ENCODE results near the gene CASP6.

Gene CASP6

GRCh38 chr4:109673303-109673702 lies 29.9 kb downstream of the CASP6 start:
- no peak for DNase-seq (ENCODE audit: extremely low read depth in 1 of 2, low read depth in 1 of 2)

- no peak for DNase-seq (ENCODE audit: extremely low read depth in 1 of 2, low read depth in 1 of 2)
Measured at GRCh38 chr4:109672169-109672930, 30.9 kb downstream of the CASP6 start.

GRCh38 chr4:109671350-109671749 lies 31.9 kb downstream of the CASP6 start:
- no peak for DNase-seq (ENCODE audit: extremely low read depth in 1 of 2, low read depth in 1 of 2)

- no peak for DNase-seq (ENCODE audit: extremely low read depth in 1 of 2, low read depth in 1 of 2)
Measured at GRCh38 chr4:109665783-109666485, 37.3 kb downstream of the CASP6 start.

GRCh38 chr4:109662771-109663170 lies 40.5 kb downstream of the CASP6 start:
- DNase-seq (ENCODE audit: extremely low read depth in 1 of 2, low read depth in 1 of 2): no peak

- no peak for DNase-seq (ENCODE audit: extremely low read depth in 1 of 2, low read depth in 1 of 2)
Measured at GRCh38 chr4:109662116-109662515, 41.1 kb downstream of the CASP6 start.

GRCh38 chr4:109658871-109659410 lies 44.3 kb downstream of the CASP6 start:
- no peak for DNase-seq (ENCODE audit: extremely low read depth in 1 of 2, low read depth in 1 of 2)

- no peak for DNase-seq (ENCODE audit: extremely low read depth in 1 of 2, low read depth in 1 of 2)
Measured at GRCh38 chr4:109657854-109658418, 45.3 kb downstream of the CASP6 start.

GRCh38 chr4:109655396-109655795 lies 47.8 kb downstream of the CASP6 start:
- no peak for DNase-seq (ENCODE audit: extremely low read depth in 1 of 2, low read depth in 1 of 2)

GRCh38 chr4:109649872-109650271 lies 53.4 kb downstream of the CASP6 start:
- DNase-seq (ENCODE audit: extremely low read depth in 1 of 2, low read depth in 1 of 2): no peak

- no peak for DNase-seq (ENCODE audit: extremely low read depth in 1 of 2, low read depth in 1 of 2)
Measured at GRCh38 chr4:109648997-109649575, 54.2 kb downstream of the CASP6 start.

GRCh38 chr4:109648266-109648996 lies 54.8 kb downstream of the CASP6 start:
- DNase-seq (ENCODE audit: extremely low read depth in 1 of 2, low read depth in 1 of 2): no peak

GRCh38 chr4:109645874-109646710 lies 57.2 kb downstream of the CASP6 start:
- DNase-seq (ENCODE audit: extremely low read depth in 1 of 2, low read depth in 1 of 2): no peak

GRCh38 chr4:109640644-109641043 lies 62.6 kb downstream of the CASP6 start:
- DNase-seq (ENCODE audit: extremely low read depth in 1 of 2, low read depth in 1 of 2): no peak

Measured in activated CD8-positive, alpha-beta memory T cell treated with anti-CD3 and anti-CD28 coated beads for 1 hour (primary cell).